ENCODE results near the gene CDK14.

The CDK14 gene

DNA sequence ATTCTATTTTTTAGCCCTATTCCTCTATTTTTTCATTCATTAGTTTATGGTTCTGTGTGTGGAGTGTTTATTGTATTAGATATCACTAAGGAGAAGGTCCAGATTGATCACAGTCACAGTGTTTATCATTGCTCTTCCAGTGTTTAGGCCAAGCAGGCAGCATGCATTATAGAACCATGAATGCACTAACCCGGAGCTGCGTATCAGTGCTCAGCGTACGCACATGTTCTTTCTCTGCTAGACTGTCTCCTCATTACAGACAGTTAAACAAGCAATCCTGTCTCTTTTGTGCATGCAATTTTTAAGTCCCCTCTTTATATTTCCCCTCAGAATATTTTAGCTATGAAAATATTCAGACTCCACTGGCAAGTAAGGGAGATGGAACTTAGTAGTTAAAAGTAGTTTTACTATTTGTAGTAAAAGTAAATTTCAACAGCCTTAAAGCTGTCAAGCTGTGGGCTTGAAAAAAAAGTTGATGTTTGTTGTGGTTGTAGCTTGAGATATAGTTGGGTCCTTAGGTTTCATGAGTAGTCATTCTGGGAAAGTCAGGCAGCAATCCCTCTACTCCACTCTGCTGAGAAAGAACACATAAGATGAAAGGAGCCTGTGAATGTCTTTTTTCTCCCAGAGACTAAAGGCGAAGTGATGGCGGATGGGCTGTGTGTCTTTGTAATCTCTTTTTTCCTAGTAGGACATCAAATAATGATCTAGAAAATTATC is 260.4 kb downstream of the CDK14 start:
- no peak for DNase-seq

DNA sequence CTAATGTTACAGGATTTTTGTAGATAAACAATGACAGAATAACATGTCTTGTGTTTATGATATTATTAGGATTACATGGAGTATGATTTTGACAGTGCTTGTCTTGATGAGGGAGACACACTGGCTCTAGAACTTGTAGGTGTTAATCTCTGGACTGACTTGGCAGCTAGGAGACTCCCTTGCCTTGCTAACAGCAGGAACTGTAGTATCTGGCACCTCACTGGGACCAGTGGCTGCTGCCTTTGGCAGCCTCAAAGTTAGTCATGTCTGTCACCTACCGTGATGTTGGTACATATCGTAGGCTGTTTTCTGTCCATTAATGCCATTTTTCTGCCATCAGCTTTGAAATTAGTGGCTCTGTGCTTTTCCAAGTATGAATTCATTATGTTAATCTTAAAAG is 261.5 kb downstream of the CDK14 start:
- no peak for DNase-seq

DNA sequence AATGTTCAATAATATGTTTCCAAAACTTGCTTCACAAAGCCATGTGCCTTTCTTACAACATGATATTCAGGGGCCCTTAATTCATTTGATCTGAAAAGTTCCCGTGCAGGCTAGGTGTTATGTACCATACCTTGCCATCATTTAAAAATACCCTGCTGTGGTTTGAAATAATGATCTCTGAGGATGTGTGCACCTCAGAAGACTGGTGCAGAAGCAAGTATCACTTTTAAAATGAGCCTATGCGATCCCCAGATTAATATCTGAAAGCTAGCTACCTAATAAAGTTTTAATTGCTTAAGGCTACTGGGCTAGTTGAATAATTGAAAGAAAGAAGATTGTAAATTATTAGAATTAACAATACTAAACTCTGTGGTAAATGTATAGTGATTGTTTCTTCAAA is 262.4 kb downstream of the CDK14 start:
- no peak for DNase-seq

DNA sequence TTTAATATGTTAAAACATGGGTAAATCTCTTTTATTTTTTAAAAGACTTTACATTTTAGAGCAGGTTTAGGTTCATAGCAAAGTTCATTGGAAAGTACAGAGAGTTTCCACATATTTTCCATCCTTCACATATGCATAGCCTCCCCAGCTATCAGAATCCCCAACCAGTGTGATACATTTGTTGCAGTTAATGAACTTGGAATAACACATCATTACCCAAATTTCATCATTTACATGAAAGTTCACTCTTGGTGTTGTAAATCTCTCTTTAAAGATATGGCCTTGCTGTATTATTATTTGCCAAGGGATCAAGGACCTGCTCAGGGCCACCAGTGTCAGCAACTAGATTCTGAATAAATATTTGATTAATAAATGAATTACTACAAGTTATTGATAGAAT is 263.4 kb downstream of the CDK14 start:
- DNase-seq: no peak

DNA sequence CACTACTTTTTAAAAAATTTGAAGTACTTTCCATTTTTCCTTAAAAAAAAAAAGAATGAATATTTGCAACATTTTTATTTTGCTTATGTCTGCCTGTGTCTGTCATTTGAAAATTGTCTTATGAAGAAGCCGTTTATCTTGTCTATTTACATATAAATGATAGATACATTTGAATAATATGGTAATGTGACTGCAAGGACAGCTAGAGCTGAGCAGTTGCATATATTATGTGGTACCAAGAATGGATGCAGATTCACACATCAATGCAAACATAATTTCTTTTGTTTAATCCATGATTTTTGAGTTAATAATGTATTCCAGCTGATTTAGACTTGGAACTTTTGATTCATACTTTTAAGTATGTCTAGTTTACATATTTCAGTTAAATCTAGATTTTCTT is 268.0 kb downstream of the CDK14 start:
- DNase-seq: no peak

DNA sequence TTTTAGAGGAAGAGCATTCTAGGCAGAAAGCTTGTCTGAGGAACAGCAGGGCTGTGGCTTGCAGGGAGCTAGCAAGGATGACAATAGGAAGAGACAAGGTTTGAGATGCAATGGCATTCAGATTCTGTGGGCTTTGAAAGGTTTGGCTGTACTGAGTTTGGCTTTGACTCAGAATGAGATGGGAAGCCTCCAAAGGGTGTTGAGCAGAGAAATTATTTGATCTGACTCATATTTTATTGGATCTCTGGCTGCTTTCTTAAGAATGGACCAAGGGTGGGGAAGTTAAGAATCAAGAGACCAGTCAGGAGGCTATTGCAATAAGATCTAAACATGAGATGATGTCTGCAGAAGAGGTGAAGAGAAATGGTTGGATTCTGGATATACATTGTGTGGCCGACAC is 273.2 kb downstream of the CDK14 start:
- no peak for DNase-seq

DNA sequence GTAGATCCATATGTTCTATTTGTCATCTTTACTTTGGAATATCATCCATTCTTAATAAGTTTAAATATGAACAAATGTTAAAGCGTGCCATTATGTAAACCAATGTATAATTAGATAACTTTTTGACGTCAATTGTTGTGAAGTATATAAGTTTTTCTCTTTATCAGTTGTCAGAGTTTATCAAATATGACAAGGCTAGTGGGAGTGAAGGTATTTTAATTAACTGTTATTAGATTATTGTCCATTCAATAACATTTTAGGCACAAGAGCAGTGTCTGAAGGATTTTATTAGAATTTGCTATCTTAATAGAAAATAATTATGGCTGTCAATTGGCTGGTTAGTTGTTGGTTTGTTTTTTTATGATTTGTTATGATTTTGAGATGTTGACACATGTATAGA is 280.6 kb downstream of the CDK14 start:
- no peak for DNase-seq

DNA sequence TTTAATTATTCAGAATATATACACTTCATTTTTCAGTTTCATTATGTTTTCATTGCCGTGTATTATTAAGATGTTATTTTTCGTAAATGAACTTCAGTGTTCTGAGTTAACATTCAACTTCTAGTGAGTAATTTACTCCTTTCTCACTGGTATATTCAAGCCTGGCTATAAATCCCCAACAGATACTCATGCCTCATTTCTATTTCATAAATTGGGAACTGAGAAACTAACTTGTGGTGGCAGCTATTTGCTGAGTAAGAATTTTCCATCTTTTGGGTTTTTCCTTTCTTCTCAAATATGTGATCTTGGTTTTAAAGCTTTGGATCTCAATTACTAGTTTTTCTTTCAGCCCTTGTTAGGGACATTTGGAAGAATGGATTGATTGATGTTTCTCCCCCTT is 281.1 kb downstream of the CDK14 start:
- no peak for DNase-seq

DNA sequence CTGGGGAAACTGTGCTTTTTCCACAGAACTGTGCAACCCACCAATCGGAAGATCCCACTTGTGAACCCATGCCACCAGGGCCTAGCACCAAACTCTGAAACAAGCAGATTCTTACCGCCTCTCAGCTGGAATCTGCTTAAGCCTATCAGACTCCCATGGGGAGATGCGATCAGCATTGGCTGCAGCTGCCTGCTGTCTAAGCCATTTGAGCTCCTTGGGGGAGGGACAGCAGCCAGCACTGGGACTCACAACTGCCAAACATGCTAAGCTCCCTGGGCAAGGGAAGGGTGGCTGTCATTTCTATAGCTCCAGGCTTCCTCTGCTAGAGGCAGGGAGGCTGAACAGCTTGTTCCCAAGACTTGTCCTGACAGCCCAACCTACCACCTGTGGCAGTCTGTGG is 283.8 kb downstream of the CDK14 start:
- DNase-seq: no peak

DNA sequence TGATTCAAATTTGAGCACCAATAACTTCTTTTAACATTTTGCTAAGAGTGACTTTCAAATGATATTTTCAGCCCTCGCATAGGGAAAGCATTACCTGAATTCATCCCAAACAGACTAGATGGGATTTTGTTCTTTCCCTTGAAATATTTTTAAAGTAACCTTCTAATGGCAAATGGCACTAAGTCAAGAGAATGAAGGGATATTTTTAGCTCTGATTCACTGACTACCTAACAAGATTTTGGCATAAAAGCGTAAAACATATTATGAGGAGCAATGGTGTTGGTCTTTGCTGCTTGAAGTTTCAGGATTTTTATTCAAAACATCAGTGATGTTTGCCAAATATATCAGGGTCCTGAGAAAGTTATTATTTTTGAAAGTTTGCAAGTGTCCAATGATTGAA is 290.3 kb downstream of the CDK14 start:
- DNase-seq: no peak

DNA sequence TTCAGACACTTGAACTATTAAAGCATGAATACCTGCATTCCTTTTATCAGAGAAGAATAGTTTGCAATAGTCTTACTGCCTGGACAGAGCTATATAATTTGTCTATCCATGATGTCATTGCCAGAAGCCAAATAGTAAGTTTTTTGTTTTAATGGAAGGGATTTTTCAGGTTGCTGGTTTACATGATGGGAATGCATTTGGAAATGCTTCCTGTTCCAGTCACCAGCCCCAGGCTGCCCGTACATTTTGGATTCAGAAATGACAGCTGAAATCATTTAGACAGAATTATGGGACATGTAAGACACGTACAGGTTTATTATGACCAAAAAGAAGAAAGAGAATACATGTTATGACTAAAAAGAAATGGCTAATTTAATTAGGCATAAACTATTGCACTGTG is 293.1 kb downstream of the CDK14 start:
- DNase-seq: no peak

DNA sequence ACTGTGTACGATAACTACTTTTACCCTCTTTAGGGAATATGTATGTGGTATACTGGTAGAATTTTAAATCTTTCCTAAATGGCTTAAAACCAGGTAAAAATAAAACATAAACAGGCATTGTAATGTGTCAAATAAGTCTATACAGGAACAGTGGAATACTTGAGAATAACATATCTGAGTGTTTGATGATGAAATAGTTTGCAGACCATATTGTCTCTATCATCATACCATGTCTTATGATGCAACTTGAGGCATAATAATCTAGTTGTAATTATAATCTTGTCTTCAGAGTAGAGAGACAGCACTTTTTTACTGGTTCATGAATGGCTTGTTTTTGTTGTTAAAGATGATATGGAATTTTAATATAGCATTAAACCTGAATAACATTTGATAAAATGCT is 293.5 kb downstream of the CDK14 start:
- no peak for DNase-seq

DNA sequence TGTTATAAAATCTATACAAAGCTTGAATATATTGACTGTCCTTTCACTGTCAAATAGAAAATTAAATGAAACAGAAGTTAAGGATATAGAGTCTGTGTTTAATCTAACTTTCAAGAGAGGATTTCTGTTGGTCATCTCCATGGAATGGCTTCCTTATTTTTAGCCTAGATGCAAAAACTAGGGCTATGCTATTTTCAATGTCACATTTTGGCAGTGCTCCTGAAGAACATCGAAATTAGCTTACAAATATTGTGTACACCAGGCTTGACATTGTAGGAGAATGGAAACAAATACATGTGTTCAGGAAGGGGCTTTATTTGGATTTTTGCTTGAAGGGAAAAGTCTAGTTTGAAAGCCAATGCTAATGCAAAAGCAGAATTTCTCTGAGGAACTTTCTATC is 295.4 kb downstream of the CDK14 start:
- DNase-seq: no peak

DNA sequence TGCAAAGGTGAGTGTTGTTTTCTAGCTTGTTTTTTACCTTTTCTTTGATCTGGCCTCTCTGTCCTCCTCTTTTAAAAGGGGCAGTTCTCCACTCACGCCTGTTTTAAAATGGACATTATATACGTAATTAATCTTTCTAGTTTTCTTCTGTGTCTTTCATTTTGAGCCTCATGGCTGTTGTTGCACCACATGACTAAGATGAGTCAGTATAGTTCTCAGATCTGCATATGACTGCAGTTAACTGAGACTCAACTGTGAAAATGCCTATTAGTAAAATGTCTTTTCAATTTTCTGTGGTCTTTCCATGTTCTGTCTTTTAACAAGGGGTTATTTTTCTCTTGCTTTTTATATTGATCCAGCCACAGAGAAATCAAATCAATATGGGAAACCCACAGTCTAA is 296.1 kb downstream of the CDK14 start:
- DNase-seq: no peak

DNA sequence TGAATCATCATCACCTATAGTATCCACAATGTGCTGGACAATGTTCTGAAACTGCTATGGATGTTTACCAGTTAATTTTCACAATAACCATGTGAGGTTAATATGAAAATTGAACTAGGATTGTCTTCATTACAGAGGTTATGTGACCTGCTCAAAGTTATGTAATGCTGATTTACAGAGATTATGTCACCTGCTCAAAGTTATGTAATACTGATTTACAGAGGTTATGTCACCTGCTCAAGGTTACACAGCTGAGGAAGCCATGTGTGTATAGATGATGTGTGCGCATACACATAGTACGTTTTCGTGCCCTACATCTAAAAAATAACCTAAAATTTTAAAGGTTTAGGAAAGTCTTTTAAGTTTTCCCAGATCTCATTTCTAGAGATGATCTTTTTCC is 298.0 kb downstream of the CDK14 start:
- no peak for DNase-seq

DNA sequence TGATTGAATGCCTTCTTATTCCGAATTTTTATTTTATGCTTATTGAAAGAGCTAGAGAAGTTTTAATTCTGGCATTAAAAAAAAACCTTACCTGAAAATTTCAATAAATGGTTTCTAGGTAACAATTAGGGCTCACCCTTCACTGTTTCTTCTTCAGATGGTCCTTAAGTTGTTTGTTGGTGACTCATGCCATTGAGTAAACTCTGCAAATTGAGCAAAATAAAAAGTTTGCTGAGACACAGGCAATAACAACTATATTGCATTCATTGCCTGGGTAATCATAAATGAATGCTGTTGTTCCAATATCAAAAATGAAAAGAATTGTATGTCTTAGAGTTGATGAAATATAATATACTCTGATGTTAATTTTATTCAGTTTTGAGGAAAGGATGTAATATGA is 300.3 kb downstream of the CDK14 start:
- no peak for DNase-seq

DNA sequence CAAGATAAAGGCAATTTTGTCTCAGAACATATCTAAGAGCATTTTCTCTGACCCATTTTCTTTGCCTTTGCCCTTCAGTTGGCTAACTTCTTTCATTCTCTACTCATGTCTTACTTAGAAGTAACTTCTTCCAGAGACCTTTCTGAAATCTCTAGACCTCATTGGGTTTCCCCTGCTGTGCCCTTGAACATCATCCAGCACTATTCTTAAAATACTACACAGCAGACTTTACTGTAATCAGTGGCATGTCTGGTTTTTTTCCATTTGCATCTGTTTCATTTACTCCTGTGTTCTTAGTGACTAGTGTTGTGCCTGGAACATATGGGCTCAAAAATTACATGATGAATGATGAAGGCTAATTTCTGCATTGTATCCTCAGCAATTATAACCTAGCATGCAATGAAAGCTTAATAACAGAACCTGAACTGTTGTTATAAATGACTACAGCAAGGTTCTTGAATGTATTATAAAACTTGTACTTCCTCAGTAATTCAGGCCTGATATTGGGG is 301.9 kb downstream of the CDK14 start:
- no peak for DNase-seq

DNA sequence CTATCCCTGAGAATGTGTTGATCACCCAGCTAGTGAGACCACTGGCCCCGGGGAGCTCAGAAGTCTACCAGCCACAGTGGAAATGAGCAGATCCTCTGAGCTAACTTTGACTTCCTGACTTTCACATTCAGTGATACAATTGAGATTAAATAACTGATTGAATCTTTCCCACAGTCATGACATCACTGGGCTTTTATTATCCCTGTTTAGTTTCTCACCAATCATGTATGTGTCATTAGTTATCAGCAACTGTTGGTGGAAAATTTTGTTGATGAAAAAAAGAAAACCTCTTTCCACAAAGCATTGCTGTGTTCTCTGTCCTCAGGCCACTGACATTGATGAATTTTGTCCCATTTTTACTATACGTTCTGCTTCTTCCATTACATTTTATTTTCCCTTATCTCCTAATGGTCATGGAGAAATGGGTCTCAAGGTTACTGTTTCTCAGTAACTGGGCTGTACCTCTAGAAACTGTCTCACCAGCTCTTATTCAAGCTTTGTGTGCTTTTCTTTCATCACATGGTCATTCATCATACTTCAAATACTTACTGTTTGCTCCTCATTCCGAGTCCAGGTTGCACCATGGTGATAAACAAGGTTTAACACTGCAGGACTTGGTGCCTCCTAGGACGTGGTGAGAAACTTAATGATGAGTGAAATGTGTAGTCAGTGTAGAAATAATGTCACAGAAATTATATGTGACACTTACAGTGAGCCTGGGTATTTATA is 304.7 kb downstream of the CDK14 start:
- no peak for DNase-seq

DNA sequence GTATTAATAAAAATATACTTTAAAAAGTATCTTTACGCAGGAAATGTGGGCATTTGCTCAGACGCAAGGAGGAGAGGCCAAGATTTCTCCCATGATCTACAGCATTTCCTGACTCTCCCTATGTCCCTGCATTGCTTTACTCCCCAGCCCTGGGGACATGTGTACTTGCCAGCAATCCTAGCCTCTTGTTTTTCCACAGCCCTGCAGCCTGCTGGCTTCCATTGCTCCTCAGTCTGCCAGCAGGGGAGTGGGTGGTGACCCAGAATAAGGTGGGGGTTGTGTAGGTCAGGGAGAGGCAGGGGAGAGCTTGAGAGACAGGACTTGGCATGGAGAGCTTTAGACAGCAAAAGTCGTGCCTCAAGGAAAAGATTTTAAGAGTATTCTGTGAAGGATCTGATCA is 307.7 kb downstream of the CDK14 start:
- no peak for DNase-seq

DNA sequence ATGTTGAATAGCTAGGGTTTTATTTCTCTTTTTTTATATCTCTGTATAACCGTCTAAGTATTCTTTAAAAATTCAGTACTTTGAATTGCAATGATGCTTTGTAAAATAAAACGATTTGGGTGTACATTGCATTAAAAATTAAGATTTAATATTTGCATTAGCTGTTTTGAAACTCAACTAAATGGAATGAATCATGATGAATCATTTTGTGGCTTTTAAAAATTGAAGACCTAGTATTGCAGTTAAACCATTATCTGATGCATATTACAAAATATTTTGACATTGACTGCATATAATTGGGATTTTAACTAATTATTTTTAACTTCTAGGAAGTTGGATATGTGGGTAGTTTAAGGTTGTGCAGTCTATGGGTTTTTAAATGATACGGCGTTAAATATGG is 314.0 kb downstream of the CDK14 start:
- DNase-seq: no peak

DNA sequence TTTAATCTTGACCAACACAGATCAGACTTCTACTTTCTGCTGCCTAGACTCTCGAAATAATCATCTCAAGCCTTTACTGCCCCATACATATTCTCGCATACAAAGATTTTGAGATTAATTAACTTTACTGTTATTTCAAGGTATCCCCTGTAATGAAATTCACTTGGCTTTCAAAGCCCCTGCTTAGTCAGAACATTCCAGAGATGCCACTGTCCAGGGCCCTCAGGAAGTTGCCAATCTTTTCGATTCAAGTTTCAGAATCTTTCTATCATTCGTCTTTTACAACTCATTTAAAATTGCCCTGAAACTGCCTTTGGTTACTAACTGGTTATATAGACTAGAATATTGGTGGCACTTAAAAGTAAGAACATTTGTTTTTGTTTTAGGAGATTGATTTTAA is 320.2 kb downstream of the CDK14 start:
- no peak for DNase-seq

DNA sequence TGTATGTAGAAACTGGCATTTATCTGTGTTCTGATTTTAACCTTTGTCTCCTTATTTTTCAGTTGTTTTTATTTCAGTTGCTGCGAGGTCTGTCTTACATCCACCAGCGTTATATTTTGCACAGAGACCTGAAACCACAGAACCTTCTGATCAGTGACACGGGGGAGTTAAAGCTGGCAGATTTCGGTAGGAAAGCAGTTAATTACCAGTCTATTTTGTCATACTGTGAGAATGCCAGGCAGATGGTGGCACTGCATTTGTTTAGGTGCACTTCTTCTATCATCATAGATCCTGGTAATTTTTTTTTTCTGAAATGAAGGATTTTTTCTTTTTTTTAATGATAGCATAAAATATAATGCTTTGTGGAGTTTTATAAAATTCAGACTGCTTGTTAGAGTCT is 321.4 kb downstream of the CDK14 start:
- DNase-seq: no peak

DNA sequence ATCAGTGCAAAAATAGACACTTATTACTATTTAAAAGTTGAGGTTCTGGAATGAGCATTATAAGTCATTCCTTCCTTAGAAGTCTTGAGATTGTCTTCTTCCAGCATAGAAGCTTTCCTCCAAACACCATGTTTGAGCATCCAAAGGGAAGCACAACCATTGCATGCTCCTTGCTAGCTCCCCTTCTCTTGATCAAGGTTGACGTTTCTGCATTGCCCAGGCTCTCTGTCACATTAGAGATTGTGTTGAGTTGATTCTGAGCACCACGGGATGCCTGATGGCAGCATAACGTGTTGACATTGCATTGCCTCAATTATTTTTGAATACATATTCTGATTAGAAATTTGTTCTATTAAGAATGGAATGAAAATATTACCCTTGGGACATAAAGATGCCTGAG is 322.2 kb downstream of the CDK14 start:
- no peak for DNase-seq

DNA sequence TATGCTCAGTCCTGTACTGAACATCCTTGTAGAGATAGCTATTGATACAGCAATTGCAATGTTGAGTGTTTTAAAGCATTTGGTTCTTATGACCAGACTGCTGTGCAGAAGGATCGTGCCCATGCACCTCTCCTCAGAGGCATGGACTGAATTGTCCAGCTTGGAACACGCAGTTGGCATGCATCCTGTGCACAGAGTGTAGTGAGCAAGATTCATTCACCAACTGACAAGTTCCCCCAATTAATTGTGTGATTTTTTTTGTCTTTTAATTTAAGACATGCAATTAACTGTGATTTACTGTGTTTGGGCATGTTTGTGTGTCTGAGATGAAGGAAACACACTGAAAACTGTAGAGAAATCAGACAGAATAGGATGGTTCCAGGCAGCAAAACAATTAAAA is 323.7 kb downstream of the CDK14 start:
- no peak for DNase-seq

DNA sequence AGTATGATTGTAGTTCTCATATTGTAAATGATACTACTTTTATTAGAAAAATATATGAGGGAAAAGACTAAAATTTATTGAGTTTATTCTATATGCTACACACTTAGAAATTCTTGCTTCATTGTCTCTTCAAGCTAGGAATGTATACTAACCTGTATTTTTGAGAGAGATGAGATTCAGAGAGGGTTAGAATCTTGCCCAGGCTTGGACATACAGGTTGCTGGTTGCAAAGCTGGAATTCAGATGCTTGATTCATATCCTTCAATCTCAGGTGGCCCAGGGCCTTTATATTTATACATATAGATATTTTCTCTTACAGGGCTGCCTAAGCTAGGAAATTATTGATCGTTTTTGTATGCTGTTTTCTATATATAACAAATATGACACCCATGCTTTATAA is 324.2 kb downstream of the CDK14 start:
- DNase-seq: no peak
